ENCODE results near the gene CPXM1.

DNA sequence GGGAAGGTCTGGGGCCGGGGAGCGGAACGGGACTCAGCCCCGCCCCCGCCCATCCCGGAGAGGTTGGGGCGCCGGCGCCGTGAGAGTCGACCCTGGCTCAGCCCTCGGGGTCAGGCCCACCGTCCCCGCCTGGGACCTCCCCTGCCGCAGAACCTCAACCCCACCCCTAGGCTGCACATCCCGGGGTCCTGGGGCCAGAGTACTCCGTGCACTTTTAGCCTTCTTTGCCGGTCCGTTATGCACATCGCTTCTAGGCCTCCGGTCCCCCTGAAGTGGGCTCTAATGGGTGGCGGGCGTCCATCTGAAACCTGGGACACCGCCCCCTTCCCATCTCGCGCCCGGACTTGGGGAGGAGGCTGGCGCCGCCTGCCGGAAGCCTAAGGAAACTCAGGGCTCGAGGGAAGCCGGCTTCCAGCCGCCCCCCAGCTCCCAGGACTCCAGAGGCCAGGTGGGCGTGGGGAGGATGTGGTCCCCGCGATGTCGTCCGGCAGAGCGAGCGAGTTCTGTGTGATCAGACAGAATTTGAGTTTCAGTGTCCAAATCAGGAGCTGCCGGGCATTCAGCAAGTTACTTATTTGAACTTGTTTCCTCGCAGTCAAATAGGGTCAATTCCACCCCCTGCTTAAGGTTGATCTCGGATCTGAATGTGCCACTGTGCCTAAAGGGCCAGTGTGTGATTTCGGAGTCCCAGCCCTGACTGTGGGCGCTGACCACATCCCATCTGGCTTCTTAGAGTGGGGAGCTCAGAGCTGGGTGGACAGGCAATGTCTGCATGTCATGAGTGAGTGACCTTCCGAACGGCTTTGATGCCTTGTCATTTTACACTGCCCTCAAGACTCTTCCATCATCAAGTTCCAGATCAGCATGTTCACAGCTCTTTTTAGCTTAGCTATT, 47.6 kb downstream of the CPXM1 start:
- TF ChIP-seq, protein P1, sequence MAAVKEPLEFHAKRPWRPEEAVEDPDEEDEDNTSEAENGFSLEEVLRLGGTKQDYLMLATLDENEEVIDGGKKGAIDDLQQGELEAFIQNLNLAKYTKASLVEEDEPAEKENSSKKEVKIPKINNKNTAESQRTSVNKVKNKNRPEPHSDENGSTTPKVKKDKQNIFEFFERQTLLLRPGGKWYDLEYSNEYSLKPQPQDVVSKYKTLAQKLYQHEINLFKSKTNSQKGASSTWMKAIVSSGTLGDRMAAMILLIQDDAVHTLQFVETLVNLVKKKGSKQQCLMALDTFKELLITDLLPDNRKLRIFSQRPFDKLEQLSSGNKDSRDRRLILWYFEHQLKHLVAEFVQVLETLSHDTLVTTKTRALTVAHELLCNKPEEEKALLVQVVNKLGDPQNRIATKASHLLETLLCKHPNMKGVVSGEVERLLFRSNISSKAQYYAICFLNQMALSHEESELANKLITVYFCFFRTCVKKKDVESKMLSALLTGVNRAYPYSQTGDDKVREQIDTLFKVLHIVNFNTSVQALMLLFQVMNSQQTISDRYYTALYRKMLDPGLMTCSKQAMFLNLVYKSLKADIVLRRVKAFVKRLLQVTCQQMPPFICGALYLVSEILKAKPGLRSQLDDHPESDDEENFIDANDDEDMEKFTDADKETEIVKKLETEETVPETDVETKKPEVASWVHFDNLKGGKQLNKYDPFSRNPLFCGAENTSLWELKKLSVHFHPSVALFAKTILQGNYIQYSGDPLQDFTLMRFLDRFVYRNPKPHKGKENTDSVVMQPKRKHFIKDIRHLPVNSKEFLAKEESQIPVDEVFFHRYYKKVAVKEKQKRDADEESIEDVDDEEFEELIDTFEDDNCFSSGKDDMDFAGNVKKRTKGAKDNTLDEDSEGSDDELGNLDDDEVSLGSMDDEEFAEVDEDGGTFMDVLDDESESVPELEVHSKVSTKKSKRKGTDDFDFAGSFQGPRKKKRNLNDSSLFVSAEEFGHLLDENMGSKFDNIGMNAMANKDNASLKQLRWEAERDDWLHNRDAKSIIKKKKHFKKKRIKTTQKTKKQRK (IDR thresholded peaks at IDR 0.05; ENCODE audit: borderline replicate concordance, low read depth, low read length) = no peak
- TF ChIP-seq RBBP5 (IDR thresholded peaks at IDR 0.05; ENCODE audit: borderline replicate concordance, insufficient read depth, low read length, poor library complexity, severe bottlenecking) (no peak), SP2 (IDR thresholded peaks at IDR 0.05; ENCODE audit: extremely low read depth, low read depth, low read length, poor library complexity, severe bottlenecking) (no peak)

Measured in K562 (cell line).